Stimulated activated CD8-positive, alpha-beta memory T cell treated with anti-CD3 and anti-CD28 coated beads, Interleukin-12 subunit alpha, Interleukin-12 subunit beta, amount 100 ng/mL, for 24 hours (primary cell): ENCODE data around the gene PAX5.

Experiments used
- DNase-seq: peaks from one replicate; pipeline ENCODE4 v3.0.0-alpha.2; 2020; ENCODE audit errors: extremely low read depth

PAX5 gene

DNA sequence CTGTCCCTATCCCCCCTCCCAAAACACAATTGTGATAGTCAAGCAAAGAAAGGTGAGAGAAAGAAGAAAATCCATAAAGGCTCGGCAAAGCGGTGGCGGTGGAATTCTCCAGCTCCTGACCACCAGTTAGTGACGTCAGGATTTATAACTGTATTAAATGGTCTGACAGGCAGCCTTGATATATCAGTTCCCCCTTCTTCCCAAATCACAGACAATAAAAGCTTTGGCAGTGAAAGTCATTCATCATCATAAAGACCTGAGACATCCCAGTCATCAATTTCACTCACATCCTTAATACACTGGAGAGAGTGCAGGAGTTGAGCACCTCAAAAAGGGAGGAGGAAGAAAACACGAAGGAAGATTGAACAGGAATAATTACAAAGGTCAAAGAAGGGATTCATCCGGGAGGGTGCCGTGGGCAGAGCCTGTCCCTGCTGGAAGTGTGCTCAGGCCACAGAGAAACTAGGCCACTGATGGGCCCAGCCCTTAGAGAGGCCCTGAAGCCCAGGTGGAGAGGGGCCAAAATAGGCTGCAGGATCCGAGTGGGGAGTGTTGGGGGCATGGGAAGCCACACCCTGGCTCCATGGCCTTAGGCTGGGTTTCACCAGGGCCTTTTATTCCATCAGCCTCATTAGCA, 131.9 kb downstream of the PAX5 start:
- DNase-seq: no peak

DNA sequence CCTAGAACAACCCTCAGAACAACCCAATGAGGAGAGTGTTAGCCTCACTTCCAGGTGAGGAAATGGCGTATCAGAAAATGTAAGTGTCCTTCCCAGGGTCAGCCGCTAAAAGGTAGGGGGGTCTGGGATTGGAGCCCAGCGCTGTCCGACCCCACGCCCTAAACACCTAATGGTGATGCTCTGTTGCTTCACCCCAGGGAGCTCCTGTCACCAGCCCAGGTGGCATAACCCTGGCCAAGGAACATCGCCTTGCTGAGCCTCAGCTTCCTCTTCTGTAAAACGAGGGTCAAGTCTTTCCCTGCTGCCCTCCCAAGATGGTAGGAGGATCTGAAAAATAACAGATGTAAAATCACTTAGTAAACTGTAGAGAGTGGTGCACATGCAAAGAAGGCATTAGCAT, 132.5 kb downstream of the PAX5 start:
- no peak for DNase-seq

DNA sequence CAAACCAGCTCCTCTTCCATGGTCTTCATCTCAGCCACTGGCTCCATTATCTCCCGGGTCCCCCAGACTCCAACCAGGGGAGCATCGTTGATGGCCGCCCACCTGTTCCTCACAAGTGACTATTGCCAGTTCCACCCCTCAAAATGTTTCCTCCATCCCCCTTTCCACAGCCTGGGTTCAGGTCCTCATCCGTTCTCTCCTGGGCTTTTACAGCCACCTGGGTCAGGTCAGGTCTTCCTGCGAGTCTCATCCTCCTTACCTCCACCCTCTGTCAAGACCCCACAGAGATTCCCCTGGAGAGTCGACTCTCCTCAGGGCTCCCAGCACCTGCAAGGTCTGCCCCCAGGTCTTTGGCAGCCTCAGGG, 133.2 kb downstream of the PAX5 start:
- DNase-seq: no peak

DNA sequence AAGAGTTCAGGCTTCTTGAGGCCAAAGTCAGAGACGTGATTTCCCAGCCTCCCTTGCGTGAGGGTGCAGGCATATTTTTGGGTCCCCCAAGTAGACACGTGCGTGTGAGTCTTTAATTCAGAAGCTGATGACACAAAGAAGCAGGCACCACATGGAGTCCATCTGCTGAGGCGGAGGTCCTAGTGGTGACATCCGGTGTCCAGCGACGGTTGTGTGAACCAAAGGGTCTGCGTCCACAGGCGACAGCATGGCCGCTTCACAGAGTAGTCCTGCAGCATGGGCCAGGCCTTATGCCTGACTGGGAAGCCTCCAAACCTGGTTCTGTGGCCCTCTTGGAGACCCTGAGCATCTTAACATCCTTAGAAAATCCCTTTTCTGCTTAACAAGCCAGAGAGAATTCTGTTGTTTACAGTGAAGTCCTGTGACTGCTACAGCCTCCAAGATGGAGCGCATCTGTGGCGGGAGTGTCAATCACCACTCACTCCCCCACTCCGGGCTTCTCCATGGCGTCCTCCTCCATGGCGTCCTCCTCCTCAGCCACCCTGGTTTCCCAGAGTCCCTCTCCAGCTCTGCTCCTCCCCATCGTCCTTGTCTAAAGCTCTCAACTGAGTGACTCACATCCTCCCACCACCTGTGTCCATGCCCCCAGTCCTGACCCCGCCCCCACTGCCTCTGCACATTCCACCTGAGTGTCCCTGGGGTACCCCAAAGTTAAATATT, 133.8 kb downstream of the PAX5 start:
- DNase-seq: no peak

DNA sequence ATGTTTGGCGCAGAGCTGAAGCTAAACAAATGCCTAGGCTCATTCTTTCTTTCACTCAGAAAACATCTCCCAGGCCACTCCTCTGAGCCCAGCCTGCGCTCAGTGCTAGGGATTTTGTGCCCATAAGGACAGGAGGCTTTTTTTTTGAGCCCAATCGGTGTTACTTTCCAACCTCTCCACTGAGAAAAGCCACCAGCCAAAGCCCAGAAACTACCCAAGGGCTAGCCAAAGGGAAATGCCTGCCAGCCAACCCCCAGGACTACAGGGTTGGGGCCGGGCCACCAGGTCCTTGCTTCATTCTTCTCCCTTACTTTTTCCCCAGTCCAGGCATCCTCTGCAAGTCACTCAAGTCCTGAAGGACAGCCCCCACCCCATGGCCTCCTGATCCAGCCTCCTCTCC, 134.7 kb downstream of the PAX5 start:
- no peak for DNase-seq

DNA sequence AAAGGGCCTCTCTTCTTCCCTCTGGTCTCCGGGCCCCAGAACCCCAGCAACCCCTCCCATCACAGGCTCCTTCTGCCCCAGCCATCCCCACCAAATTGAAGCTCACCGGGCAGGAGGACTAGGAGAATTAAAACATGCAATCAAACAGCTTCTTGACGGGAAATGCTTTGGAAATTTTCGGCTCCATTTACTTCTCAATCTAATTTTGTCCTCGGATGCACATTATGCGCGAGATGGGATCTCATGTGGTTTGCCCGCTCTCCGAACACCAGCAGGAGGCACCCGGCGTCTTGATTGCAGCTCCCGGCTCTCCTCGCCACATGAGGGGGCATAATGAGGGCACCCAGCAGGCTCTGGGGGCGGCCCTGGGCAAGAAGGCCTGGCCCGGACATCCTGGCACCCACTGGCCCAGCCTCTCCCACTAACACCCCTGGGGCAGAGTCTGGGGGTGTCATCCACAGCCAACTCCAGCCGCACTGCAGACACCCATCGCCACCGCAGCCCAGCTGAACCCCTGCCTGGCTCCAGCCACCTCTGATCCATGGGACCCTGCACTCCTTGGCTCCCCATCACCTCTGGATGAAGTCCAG, 135.5 kb downstream of the PAX5 start:
- DNase-seq: no peak

DNA sequence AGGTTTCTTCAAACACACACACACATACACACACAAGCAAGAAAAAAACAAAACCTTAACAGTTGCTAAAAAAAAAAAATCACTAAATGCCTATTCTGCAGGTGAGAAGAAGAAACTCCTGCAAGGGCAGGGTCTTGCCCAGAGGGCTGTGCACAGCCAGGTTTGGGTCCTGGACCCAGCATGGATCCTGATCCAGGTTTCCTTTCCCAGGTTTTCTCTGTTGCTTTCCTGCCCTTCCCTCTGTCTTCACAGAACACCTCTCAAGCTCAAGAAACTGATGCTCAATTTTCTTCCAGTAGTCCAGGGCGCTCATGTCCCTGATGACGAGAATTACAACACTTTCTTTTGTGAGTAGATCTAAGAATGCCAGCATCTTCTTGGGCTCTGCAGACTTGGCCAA, 136.6 kb downstream of the PAX5 start:
- no peak for DNase-seq

DNA sequence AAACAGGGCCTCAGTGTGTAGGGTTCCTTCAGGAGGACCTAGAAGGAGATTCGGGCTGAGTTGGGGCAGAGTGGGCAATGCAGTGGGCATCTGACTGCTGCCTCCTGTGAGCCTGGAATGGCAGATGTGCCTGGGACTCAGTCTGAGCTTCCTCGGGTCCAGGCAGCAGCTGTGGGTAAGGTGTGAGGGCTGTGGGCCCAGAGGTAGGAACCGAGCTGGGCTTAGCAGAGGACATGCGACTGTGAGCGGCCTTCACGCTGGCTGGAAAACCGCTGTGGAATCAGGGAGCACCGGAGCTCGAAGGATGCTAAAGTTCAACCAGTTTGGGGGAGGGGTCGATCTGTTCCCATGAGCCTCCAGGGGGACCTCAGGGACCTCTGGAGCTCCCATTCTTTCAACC, 137.0 kb downstream of the PAX5 start:
- DNase-seq: no peak

DNA sequence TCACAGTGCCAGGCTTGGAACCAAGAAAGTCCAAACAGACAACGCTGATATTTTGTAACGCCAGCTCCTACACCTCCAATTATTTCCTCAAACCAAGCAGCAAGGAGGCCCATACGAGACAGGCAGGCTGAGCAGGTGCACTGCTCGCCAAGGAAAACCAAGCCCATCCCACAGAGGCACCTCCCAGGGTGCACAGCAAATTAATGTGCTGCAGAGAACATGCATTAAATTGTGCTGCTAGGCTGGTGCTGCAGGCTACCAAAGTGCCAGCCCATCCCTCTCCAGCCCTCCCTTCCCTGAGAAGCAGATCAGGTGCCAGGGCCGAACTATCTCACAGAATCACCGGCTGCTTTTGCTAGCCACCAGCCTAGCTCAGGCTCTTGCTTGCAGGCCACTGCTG, 137.8 kb downstream of the PAX5 start:
- DNase-seq: no peak

DNA sequence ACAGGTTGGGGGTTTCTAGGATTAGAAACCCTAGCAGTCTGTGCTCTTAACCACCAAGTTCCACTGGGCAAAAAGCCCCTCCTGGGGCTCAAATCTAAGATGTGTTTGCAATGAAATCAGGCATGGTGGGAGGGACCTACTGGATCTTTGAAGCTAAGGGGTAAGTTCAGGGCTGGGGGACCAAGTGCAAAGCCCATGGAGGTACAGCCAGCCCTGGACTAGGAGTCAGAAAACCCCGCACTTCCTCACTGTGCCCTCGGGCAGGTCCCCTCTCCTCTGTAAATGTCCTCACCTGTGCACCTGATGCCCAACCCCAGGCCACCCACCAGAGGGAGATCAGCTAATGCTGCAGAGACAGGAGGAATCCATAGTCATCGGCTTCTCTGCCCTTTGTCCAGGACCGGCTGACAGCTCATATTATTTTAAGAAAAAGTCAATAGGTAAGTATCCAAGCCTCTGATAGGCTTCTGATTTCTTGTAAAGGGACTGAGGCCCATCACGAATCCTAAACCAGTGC, 138.3 kb downstream of the PAX5 start:
- DNase-seq: no peak

DNA sequence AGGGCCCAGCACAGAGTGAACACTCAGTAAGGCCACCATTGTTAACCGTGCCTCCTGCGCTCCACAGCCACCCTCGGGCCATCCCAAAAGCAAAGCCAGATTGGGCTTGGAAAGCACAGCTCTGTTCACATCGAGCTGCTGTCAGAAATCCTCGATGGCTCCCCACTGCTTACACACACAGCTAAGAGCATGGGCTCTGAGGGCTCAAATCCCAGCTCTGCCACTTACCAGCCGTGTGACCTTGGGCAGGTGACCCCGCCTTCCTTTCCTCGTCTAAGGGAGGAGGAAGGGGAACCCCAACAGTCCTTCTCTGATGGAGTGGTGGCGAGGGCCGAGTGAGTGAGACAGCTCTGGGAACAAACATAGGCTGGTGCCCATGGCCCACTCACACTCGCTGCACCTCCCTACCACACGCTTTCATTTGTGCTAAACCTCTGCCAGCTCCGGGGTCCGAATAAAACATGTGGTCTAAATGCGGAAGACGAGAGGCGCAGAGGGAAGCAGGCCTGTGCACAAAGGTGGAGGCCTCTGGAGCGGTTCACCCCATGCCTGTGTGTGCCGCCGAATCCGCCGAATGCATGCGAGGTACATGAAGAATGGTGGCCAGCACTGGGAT, 139.3 kb downstream of the PAX5 start:
- no peak for DNase-seq

DNA sequence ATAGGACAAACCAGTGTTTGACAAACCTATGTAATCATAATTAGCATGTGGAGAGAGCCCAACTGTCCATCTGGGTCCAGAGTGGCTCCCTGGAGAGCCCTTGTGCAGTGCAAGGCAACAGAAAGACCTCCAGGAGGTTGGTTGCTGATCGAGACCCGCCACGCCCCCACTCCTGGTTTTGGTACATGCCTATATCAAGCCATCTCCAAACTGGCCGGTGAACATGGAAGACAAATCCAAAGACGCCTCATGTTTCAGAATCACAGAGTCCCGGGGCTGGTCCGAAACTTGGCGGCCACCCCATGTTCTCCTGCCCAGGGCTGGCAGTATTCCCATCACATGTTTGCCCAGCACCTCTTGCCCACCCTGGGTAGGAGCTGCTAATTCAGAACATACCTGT, 140.2 kb downstream of the PAX5 start:
- no peak for DNase-seq

DNA sequence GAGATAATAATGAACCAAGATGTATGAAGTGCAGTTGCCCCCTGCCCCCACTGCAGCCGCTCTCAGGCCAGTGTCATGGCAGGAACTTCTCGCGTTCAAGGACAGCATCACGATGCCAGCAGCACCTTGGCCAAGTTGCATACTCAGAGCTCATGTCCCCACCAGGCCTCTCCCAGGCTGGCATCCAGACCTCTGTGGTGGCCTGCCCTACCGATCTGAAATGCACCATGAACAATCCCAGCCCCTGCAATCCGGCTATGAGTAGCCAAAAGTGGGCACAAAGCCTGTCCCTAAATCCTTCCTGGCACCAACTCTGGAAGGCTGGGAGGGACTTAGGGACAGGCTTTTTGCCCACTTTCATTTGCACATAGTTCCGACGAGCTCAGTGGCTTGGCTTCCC, 140.9 kb downstream of the PAX5 start:
- DNase-seq: no peak

DNA sequence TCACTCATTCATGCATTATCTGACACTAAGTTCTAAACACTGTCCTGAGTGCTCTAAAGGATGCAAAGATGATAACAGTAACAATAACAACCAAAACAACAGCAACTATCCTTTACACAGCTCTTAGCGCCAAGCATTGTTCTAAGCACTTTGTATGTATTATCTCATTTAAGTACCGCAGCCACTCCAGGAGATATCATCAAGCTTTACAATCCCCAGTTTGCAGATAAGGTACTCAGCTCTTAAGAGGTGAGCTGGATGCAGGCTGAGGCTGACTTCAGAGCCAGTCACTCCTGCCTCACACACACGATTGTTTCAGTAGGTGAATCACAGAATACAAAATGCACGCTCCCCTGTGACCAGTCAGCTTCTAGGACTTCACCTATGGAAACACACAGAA, 141.8 kb downstream of the PAX5 start:
- DNase-seq: no peak

DNA sequence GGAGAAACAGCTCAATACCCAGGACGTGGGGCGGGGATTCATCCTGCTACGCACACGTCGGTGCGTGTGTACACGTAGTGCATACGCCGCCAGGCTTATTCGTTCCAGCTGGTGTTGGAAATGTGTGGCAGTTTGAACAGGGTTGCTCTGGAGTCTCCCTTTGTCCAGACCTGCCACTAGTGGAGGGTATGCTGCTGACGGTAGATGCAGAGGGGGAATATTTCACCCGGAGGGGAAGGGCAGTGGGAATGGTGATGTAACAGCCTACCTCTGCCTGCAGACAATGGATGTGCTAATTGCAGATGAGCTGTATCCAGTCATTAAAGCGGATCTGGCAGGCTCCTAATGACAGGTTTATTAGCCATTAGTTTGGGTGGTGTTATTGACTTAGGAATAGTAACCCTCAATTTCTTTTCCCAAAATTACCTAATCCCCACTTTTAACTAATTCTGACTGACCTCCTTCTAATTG, 142.7 kb downstream of the PAX5 start:
- DNase-seq: no peak

DNA sequence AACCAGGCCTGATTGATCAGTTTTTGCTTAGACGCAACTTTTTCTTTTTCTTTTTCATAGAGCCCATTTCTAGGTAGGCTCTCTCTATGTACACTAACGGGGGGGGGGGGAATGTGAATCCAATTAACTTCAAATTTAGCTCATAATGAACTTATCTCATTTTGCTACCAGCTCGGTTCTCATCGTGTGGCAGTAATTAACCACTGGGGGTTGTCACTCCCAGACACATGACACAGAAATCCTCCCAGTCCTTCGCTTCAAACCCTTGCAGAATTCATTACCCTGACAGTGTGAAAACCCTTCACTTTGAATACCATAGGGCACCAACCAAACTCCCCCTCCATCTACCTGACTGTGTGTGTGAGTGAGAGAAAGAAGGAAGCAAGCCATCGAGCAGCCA, 144.2 kb downstream of the PAX5 start:
- no peak for DNase-seq

DNA sequence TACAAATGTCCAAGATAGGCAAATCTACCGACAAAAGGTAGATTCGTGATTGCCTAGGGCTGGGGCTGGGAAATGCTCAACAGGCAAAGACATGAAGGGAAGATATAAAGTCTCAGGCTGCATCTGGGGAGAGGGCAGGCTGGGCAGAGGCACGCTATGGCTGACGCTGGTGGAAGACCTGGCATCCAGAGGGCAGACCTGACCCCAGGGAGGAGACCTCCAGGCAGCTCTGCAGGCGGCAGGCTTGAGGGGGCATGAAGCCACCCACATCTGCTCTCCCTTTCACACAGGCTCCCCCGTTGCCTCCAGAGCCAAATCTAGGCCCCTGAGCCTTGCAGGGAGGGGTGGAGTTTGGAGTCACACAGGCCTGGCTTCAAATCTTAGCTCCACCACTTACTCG, 145.5 kb downstream of the PAX5 start:
- no peak for DNase-seq

DNA sequence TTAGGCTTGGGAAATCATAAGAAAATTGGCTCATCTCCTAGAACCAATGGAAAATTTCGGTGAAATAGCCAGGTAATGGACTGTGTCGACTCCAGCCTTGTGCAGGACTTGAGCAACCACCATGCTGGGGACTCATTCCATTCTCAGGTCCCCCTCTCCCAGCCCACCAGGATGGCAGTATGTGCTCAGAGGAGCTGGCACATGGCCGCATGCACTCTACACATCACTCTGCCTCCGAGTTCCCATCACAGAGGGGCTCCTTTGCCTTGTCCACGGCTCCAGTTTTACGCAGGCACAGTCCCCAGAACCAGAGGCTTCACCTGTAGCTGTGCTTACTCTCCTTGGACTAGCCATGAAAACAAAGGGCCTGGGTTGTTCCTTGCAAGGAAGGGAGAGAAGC, 149.3 kb downstream of the PAX5 start:
- DNase-seq: no peak

DNA sequence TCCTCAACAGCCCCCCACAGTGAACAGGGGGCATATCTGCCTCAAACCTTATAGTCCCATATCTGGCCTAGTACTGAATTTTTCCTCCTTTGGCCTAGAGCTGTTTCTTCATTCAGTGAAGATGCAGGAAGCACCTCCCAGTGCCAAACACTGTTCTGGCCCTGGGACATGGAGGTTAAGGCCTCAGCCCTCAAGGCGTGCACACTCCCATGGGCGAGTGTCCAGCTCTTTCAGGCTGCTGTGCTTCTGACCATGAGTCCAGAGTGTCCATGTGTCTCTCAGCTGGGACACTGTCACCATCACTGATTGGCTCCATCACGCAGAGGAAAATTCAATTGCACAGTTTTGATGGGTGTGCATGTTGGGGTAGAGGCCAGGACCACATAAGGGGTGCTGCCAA, 151.5 kb downstream of the PAX5 start:
- DNase-seq: no peak

DNA sequence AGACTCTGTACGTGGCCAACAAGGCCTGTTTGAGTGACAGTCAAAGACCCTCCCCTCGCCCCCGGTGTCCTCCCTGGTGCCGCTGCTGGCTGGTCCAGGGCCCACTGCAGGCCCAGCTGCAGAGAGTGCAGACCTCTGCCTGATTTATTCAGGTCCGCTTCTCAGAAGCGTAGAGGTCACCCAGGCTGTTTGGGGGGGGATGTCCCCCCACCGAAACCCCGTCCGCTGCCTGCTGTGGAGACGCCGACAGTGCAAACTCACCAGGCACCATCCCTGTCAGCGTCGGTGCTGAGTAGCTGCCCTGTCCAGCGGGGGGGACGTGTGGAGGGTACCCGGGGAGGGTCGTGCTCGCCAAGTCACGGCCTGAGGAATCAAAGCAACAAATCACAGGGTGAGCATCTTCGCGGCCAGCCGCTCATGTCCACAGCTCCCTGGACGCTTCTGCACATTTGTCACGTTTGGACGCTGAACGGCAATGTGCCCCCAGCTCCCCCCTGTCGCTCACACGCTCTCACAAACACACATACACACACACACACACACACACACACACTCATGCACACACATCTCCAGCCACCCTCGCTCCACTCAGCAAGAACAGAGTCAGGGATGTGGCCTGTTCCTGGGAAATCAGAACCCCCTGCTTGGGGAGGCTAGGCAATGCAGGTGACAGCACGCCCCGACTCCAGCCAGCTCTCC, 152.2 kb downstream of the PAX5 start:
- DNase-seq: no peak

DNA sequence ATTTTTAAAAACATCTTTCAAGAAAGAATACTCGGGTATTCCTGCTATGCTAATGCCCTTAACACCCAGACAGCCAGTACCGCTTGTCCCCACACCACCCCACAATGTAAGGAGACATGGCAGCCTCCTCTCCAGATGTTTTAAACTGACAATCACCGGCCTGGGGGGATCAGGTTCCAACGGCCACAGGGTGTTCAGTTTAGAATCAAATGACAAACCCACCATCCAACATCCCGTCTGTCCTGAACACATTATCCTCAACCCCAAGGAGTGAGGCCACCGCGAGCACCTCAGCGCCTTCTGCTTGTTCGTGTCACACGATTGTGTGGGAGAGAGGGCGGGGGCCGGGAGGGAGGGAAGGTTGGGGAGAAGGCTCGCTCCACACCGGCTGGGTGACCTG, 152.8 kb downstream of the PAX5 start:
- DNase-seq: no peak

DNA sequence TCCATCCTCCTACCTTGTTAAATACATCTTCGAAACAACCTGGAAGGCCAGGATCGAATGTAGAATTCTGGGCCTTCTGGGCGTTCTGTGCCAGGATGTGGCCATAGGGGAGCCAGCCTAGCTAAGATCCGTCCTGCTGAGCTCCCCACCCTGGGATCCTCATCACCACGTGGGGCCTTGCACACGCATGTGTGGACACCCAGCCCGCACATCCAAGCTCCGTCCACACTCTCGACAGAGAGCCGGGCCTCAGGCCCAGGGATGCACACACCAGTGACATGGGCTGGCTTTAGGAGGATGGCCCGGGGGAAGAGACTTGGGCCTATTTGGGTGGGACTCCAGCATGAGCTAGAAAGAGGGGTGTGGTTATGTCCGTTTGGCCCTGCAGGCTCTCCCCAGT, 154.0 kb downstream of the PAX5 start:
- no peak for DNase-seq
